ENCODE measurements around the gene MAPK8IP1.

Gene MAPK8IP1

DNA sequence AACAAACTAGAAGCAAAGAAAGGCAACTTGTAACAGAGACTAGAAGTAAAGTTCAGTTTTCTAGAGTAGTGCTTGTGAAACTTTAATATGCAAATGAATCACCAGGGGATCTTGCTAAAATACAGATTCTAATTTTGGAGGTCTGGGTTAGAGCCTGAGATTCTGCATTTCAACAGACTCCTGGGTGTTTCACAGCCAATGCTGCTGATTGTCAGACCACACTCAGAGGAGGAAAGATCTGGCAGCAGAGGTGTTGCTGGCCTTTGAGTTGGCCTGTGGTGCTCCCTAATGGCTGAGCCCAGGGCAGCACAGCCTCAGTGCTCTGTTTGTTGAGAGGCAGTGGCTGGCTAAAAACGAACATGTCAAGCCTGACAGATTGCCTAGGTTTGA is 32.7 kb upstream of the MAPK8IP1 start:
- TF ChIP-seq, protein P1, sequence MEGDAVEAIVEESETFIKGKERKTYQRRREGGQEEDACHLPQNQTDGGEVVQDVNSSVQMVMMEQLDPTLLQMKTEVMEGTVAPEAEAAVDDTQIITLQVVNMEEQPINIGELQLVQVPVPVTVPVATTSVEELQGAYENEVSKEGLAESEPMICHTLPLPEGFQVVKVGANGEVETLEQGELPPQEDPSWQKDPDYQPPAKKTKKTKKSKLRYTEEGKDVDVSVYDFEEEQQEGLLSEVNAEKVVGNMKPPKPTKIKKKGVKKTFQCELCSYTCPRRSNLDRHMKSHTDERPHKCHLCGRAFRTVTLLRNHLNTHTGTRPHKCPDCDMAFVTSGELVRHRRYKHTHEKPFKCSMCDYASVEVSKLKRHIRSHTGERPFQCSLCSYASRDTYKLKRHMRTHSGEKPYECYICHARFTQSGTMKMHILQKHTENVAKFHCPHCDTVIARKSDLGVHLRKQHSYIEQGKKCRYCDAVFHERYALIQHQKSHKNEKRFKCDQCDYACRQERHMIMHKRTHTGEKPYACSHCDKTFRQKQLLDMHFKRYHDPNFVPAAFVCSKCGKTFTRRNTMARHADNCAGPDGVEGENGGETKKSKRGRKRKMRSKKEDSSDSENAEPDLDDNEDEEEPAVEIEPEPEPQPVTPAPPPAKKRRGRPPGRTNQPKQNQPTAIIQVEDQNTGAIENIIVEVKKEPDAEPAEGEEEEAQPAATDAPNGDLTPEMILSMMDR (IDR thresholded peaks at IDR 0.05; ENCODE audit: borderline replicate concordance, control extremely low read depth, extremely low read depth, insufficient read depth, missing control alignments): peak; percentile 43
- DNase-seq (ENCODE audit: low spot score): peak; percentile 70
- in situ Hi-C loops (cut with MboI; ENCODE audit: low sequenced_read_pairs, unreplicated experiment): no loop called here

DNA sequence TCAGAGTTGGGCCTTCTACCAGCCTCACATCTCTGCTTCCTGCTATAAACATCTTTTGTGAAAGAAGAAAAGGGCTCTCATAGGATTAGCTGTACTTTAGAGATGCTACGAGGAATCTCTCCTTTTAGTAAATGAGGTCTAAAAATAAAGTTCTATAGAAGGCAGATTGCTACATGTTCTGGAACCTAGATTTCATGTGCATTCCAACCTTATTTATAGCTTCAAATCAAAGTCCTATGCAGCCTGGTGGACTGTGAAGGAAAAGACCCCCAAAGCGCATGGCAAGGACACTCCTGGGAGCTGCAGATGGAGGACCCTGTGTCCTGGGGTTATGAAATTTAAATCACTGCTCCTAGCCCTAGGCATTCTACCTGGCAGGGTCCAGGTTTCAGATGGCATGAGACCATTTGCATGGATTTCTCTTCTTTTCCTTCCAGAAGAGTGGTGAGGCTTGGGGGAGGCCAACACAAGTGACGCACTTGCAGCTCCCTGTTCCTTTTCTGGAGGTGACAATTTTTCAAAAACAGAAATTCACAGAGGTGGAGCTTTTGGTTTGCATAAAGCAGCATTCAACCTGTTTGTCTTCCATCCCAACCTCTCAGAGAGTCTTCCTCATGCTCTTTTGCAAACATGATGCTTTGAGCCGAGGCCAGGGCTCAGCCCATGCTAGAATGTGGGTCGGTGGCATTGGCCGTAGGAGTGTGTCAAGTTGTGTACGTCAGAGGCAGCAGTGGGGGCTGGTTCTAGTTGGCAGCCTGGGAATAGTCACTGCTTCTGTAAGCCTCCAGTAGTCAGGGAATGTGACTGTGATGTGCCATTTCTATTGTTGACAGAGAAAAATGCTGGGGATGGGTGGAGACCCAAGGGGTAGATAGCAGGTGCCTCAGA is 31.9 kb upstream of the MAPK8IP1 start:
- in situ Hi-C loops (cut with MboI; ENCODE audit: low sequenced_read_pairs, unreplicated experiment): no loop called here
- TF ChIP-seq, protein P1 (IDR thresholded peaks at IDR 0.05; ENCODE audit: borderline replicate concordance, control extremely low read depth, extremely low read depth, insufficient read depth, missing control alignments): no peak
- no peak for DNase-seq (ENCODE audit: low spot score)

DNA sequence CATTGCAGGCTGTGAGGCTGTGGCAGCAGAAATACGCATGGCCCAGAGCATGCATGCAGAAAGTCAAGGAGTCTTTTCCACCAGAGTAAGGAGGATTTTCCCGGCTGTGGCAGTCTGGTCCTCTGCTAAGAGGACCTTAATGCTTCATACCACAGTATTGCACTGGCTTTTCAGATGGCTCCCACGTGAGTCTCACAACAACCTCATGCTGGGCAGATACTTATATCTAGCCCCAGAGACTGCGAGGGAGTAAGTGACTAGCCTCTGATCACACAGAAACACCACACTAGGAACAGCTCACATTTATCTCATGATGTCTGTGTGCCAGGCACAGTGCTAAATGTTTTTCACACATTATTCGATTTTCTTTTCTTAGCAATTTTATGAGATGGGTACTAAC is 30.1 kb upstream of the MAPK8IP1 start:
- TF ChIP-seq, protein P1 (IDR thresholded peaks at IDR 0.05; ENCODE audit: borderline replicate concordance, control extremely low read depth, extremely low read depth, insufficient read depth, missing control alignments): no peak
- in situ Hi-C loops (cut with MboI; ENCODE audit: low sequenced_read_pairs, unreplicated experiment): no loop called here
- no peak for DNase-seq (ENCODE audit: low spot score)

DNA sequence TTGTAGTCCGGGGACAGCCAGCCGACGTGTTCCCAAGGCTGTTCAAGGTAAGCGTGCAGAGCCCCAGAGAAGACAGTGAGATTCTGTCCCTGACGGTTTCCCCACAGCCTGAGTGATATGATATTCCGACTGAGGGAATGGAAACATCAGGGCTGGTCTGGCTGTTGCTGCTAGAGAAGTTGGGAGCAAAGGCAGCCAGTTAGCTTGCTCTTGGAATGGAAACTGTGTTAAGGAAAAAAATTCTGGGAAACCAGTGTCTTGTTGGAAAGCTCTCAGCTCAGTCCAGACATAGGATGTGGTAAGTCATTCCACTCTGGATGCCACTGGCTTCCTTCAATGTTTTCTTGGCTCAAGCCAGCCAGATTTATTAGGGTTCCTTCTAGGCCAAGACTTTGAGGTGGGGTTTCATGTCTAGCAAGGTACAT is 29.4 kb upstream of the MAPK8IP1 start:
- TF ChIP-seq, protein P1 (IDR thresholded peaks at IDR 0.05; ENCODE audit: borderline replicate concordance, control extremely low read depth, extremely low read depth, insufficient read depth, missing control alignments): no peak
- DNase-seq (ENCODE audit: low spot score): no peak
- in situ Hi-C loops (cut with MboI; ENCODE audit: low sequenced_read_pairs, unreplicated experiment): no loop called here

DNA sequence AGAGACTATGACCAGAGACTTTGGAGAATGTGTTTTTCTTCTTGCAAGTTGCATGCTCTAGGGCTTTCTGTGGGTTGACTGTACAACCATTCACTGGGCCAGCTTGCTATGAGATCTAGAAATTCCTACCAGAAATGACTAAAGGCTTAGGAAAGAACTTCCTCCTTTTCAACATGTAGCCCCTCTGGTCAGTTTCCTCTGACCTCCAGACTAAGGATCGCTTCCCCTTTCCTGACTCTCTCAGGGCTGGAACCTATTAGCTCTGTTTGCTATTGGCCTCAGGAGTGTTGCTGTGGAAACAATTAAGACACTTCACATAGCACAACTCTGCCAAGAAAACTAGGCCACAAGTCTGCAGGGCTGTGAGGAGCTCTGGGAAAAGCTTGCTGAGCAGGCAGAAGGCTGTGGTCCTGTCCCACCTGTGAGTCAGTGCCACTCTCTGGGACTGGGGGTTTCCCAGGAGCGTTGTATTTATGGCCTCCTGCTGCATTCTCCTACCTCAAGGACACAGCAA is 27.4 kb upstream of the MAPK8IP1 start:
- DNase-seq (ENCODE audit: low spot score): no peak
- TF ChIP-seq, protein P1 (IDR thresholded peaks at IDR 0.05; ENCODE audit: borderline replicate concordance, control extremely low read depth, extremely low read depth, insufficient read depth, missing control alignments): no peak
- in situ Hi-C loops (cut with MboI; ENCODE audit: low sequenced_read_pairs, unreplicated experiment): no loop called here

DNA sequence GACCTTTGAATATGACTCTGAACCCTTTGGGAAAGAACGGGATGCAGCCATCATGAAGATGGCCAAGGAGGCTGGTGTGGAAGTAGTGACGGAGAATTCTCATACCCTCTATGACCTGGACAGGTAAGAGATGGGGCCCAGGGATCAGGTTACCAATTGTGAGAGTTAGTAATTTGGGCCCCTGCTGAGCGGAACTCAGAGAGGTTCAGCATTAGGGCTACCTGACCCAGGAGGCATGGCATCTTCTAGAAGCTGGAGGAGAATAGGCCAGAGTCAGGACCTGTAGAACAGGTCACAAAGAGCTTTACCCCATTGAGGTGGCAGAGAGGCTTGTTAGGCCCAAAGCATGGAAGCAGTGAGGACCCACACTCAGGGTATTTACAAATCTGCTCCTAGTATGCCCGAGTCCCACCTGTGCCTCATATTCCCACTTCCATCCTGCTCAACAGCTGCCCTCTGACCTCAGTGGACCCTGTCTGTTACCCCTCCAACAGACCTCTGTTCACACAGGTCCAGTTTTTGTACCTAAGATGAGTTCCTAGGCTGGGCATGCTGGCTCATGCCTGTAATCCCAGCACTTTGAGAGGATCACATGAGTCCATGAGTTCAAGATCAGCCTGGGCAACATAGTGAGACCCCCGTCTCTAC is 26.6 kb upstream of the MAPK8IP1 start:
- in situ Hi-C loops (cut with MboI; ENCODE audit: low sequenced_read_pairs, unreplicated experiment): no loop called here
- TF ChIP-seq, protein P1 (IDR thresholded peaks at IDR 0.05; ENCODE audit: borderline replicate concordance, control extremely low read depth, extremely low read depth, insufficient read depth, missing control alignments): no peak
- no peak for DNase-seq (ENCODE audit: low spot score)

Measured in GM13976 (cell line).